Nephron (organoid): ENCODE data around the gene CXorf58.
"Not testable (repeated sequence)": the region's sequence is repeated elsewhere in the genome, so short reads cannot be mapped to it uniquely, and the experiment has no call there.

Experiments
- H3K27ac Mint-ChIP-seq, 3 experiments: 2 replicates each; pipeline ENCODE4 v1.8.0; 2020; ENCODE audit warnings: mixed read lengths in 3 of 3, mild to moderate bottlenecking in 2 of 3, moderate library complexity in 1 of 3
- H3K27me3 Mint-ChIP-seq: 2 replicates; pipeline ENCODE4 v1.8.0; 2021; ENCODE audit warnings: low read depth, mild to moderate bottlenecking, moderate library complexity, mixed read lengths
- H3K36me3 Mint-ChIP-seq: 2 replicates; pipeline ENCODE4 v1.8.0; 2020; ENCODE audit warnings: low read depth, mixed read lengths
- H3K4me1 Mint-ChIP-seq: 2 replicates; pipeline ENCODE4 v1.8.0; 2020; ENCODE audit warnings: mixed read lengths
- H3K4me3 Mint-ChIP-seq, 3 experiments: 2 replicates each; pipeline ENCODE4 v1.8.0; 2020; ENCODE audit warnings: mild to moderate bottlenecking in 3 of 3, mixed read lengths in 3 of 3, moderate library complexity in 2 of 3
- H3K9me3 Mint-ChIP-seq: 2 replicates; pipeline ENCODE4 v1.8.0; 2020; ENCODE audit warnings: mixed read lengths
- TF ChIP-seq, protein P1 (sequence below), 3 experiments: fragments of 200-600 bp; sonication (generic); IDR thresholded peaks; one replicate each; pipeline ENCODE4 v1.5.0; 2021; ENCODE audit warnings: antibody characterized with exemption in 3 of 3; ENCODE audit not compliant: unreplicated experiment in 3 of 3

Gene CXorf58

DNA sequence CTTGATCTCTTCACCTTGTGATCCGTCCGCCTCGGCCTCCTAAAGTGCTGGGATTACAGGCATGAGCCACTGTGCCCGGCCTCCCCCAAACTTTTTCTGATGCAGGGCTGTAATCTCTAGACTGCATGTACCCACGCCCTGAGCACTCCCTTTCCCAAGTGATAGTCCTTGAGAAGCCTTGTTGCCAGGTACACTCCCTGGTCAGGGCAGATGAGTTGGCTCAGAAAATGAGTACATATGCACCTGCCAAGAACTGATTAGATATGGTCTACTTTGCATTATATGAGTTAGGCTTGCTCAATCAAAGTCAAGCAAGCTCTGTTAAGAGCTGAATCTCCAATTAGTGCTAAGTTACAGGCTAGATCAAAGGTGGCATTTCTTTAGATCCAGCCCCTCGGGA is 20.4 kb upstream of the CXorf58 start:
- Mint-ChIP-seq H3K4me1 (peaks cover 26% of the 10 kb centered on the region), H3K9me3 (no peaks in the 10 kb centered on the region), H3K36me3 (peaks cover 23% of the 10 kb centered on the region), H3K4me3 (no peak overlapping the region), H3K27ac (no peak overlapping the region), H3K27me3 (no peaks in the 10 kb centered on the region)
- TF ChIP-seq, protein P1, sequence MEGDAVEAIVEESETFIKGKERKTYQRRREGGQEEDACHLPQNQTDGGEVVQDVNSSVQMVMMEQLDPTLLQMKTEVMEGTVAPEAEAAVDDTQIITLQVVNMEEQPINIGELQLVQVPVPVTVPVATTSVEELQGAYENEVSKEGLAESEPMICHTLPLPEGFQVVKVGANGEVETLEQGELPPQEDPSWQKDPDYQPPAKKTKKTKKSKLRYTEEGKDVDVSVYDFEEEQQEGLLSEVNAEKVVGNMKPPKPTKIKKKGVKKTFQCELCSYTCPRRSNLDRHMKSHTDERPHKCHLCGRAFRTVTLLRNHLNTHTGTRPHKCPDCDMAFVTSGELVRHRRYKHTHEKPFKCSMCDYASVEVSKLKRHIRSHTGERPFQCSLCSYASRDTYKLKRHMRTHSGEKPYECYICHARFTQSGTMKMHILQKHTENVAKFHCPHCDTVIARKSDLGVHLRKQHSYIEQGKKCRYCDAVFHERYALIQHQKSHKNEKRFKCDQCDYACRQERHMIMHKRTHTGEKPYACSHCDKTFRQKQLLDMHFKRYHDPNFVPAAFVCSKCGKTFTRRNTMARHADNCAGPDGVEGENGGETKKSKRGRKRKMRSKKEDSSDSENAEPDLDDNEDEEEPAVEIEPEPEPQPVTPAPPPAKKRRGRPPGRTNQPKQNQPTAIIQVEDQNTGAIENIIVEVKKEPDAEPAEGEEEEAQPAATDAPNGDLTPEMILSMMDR (IDR thresholded peaks at IDR 0.05; ENCODE audit: unreplicated experiment in 3 of 3) = no peak

DNA sequence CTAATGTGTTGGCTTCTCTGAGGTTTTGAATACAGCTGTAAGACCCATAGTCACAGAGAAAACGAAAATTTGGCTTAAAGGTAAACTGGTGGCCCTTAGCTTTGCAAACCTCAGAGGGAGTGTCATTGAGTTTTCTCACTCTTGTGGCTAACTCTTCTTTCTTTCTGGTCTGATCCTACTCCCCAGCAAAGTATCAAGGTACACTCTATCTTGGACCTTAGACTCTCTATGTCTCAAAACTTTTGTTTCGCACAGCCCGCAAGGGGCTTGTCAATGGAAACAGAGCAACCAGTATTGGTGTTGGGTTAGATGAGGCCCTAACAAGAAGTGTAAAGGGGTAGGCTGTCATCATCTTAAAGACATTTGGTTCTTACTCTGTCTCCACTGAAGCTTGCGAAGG is 19.9 kb upstream of the CXorf58 start:
- H3K27ac Mint-ChIP-seq = peak overlapping the region; percentile 34 to 63 (median 37)
- H3K4me3 Mint-ChIP-seq = no peak overlapping the region
- peaks cover 26% of the 10 kb centered on the region for H3K36me3 Mint-ChIP-seq
- H3K4me1 Mint-ChIP-seq = peaks cover 26% of the 10 kb centered on the region
- H3K27me3 Mint-ChIP-seq = no peaks in the 10 kb centered on the region
- no peaks in the 10 kb centered on the region for H3K9me3 Mint-ChIP-seq
- TF ChIP-seq, protein P1 (IDR thresholded peaks at IDR 0.05; ENCODE audit: unreplicated experiment in 3 of 3) = no peak

DNA sequence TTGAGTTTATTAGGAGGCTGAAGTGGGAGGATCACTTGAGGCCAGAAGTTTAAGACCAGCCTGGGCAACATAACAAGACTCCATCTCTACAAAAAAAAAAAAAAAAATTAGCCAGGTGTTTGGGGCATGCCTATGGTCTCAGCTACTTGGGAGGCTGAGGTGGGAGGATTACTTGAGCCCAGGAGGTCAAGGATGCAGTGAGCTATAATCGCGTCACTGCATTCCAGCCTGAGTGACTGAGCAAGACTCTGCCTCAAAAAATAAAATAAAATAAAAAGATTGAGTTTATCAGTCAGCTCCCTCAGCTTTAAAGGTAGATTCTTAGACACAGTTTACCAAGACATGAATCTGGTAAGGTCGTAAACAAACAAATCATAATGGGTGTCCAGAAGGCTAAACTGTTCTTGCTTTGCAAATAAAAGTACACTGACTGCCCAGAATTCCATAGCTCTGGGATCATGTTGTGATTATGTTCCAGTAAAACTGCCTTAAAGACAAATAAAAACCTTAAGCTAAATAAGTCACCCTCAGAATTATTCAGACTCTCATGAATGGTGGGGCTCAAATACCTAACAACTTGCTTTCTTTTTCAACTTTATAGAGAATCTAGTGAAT is 18.8 kb upstream of the CXorf58 start:
- peaks cover 22% of the 10 kb centered on the region for H3K4me1 Mint-ChIP-seq
- H3K4me3 Mint-ChIP-seq = no peak overlapping the region
- peak overlapping the region; percentile 50 to 73 (median 51) for H3K27ac Mint-ChIP-seq
- H3K36me3 Mint-ChIP-seq = peaks cover 27% of the 10 kb centered on the region
- TF ChIP-seq, protein P1 (IDR thresholded peaks at IDR 0.05; ENCODE audit: unreplicated experiment in 3 of 3) = no peak
- no peaks in the 10 kb centered on the region for H3K27me3 Mint-ChIP-seq
- no peaks in the 10 kb centered on the region for H3K9me3 Mint-ChIP-seq

DNA sequence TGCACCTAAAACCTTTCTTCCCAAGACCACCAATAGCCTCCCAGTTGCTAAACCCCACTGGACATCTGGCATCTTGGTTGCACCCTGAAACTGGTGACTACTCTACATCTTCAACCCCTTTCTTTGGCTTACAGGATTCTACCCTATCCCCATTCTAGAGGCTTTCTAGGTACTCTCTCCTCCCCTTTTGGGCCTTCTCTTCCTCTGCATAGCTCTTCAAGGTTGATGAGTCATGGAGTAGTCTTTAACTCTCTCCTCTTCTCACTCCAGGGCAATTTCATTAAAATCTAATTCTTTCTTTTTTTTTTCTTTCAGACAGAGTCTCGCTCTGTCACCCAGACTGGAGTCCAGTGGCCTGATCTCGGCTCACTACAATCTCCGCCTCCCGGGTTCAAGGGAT is 16.9 kb upstream of the CXorf58 start:
- no peaks in the 10 kb centered on the region for H3K27me3 Mint-ChIP-seq
- H3K9me3 Mint-ChIP-seq = no peaks in the 10 kb centered on the region
- H3K27ac Mint-ChIP-seq = peak overlapping the region in 1 of 3 experiments; percentile 19
- no peak overlapping the region for H3K4me3 Mint-ChIP-seq
- peaks cover 7% of the 10 kb centered on the region for H3K4me1 Mint-ChIP-seq
- TF ChIP-seq, protein P1 (IDR thresholded peaks at IDR 0.05; ENCODE audit: unreplicated experiment in 3 of 3) = no peak
- peaks cover 28% of the 10 kb centered on the region for H3K36me3 Mint-ChIP-seq

DNA sequence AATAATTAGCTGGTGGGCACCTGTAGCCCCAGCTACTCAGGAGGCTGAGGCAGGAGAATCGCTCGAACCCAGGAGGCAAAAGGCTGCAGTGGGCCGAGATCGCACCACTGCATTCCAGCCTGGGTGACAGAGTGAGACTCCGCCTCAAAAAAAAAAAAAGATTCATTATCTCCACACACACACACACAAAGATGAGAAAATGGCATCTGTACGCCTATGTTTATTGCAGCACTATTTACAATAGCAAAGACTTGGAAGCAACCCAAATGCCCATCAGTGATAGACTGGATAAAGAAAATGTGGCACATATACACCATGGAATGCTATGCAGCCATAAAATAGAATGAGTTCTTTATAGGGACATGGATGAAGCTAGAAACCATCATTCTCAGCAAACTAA is 12.8 kb upstream of the CXorf58 start:
- H3K36me3 Mint-ChIP-seq = peaks cover 17% of the 10 kb centered on the region
- not testable (repeated sequence) for H3K4me3 Mint-ChIP-seq, H3K9me3 Mint-ChIP-seq, H3K27me3 Mint-ChIP-seq
- peaks cover 15% of the 10 kb centered on the region for H3K4me1 Mint-ChIP-seq
- H3K27ac Mint-ChIP-seq = peak overlapping the region in 1 of 3 experiments; percentile 35

DNA sequence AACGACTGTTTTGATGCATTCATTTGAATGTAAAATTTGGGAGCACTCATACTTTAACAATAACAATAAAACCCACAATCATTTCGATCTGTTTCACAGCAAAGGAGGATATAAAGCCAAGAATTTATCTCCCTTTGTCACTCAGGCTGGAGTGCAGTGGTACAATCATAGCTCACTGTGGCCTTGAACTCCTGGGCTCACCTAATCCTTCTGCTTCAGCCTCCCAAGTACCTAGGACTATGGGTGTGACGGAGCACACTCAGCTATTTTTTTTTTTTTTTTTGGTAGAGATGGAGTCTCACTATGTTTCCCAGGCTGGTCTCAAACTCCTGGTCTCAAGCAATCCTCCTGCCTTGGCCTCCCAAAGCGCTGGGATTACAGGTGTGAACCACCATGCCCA is 11.3 kb upstream of the CXorf58 start:
- not testable (repeated sequence) for H3K9me3 Mint-ChIP-seq, H3K4me3 Mint-ChIP-seq, H3K27me3 Mint-ChIP-seq
- H3K4me1 Mint-ChIP-seq = peaks cover 17% of the 10 kb centered on the region
- H3K27ac Mint-ChIP-seq = peak overlapping the region in 1 of 3 experiments; percentile 45
- H3K36me3 Mint-ChIP-seq = peaks cover 13% of the 10 kb centered on the region

DNA sequence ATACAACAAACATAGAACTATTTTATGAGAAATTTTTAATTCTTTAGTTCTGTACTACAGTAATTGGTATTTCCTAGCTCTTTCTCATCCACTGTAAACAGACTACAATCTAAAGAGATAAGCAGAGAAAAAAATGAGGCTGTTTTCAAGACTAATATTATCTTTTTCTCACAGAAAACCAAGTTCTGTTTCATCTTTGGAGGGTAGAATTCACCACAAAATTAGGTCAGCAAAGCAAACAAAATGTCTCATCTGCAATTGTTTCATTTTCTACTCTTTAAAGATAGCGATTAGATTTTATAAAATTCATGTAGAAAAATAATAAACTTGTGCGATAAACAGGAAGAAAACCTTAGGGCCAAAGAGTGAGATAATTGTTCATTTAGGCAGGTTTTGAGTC is 10.8 kb upstream of the CXorf58 start:
- Mint-ChIP-seq H3K4me3 (no peak overlapping the region), H3K27me3 (no peaks in the 10 kb centered on the region), H3K36me3 (peaks cover 13% of the 10 kb centered on the region), H3K9me3 (no peaks in the 10 kb centered on the region), H3K4me1 (peaks cover 17% of the 10 kb centered on the region), H3K27ac (peak overlapping the region in 2 of 3 experiments; percentile 45 to 68)
- TF ChIP-seq, protein P1 (IDR thresholded peaks at IDR 0.05; ENCODE audit: unreplicated experiment in 3 of 3) = no peak
